Tibial nerve (tissue), 4 donors: ENCODE measurements around the gene FBXW8. TPM values are rescaled to one million over a fixed set of nuclear protein-coding genes. Genes with fewer than 3 reads are reported as not detected.

ENCODE experiments used
- DNase-seq, 2 donors: peaks; one replicate each; pipeline ENCODE4 v3.0.0-alpha.2; 2019; ENCODE audit warnings: low spot score in 2 of 2
- H3K27ac ChIP-seq, 4 donors: fragments of 200-600 bp; sonication (generic) in 3 of 4; one replicate each; pipeline ENCODE4 v1.5.1; 2017 to 2019; ENCODE audit warnings: mild to moderate bottlenecking in 1 of 4
- H3K27me3 ChIP-seq, 2 donors: fragments of 200-600 bp; sonication (generic) in 1 of 2; one replicate each; pipeline versions ENCODE4 v1.5.1 to v1.6.0; 2017 to 2019
- H3K36me3 ChIP-seq, 3 donors: fragments of 200-600 bp; sonication (generic); one replicate each; pipeline ENCODE4 v1.5.1; 2018 to 2019
- H3K4me1 ChIP-seq, 4 donors: fragments of 200-600 bp; sonication (generic) in 3 of 4; one replicate each; pipeline ENCODE4 v1.5.1; 2017 to 2019
- H3K4me3 ChIP-seq, 4 donors: fragments of 200-600 bp; sonication (generic) in 3 of 4; one replicate each; pipeline ENCODE4 v1.5.1; 2017 to 2019; ENCODE audit warnings: mild to moderate bottlenecking in 1 of 4, moderate library complexity in 1 of 4
- H3K9me3 ChIP-seq, 4 donors: fragments of 200-600 bp; sonication (generic) in 3 of 4; one replicate each; pipeline ENCODE4 v1.5.1; 2017 to 2019
- CTCF ChIP-seq, 5 experiments: fragments of 200-600 bp in 3 of 5; fragments of 450-650 bp in 2 of 5; sonication (generic) in 3 of 5; IDR thresholded peaks; one replicate each; pipeline ENCODE4 v1.5.1; 2016 to 2019; ENCODE audit warnings: antibody characterized with exemption in 5 of 5, mild to moderate bottlenecking in 3 of 5, moderate library complexity in 2 of 5
- EP300 ChIP-seq, 2 donors: sonication (generic); formaldehyde crosslinking; IDR thresholded peaks; one replicate each; pipeline ENCODE4 v1.6.1; 2017; ENCODE audit warnings: antibody characterized with exemption in 2 of 2, mild to moderate bottlenecking in 1 of 2
- POLR2A ChIP-seq, 2 donors: fragments of 450-650 bp; IDR thresholded peaks; one replicate each; pipeline ENCODE4 v1.6.1; 2017; ENCODE audit warnings: antibody characterized with exemption in 2 of 2, mild to moderate bottlenecking in 2 of 2, moderate library complexity in 2 of 2
- WGBS, 2 donors: methylation state at CpG; one replicate each; pipeline ENCODE4 v1.1.5; 2018; 5-methylcytosine and 5-hydroxymethylcytosine counted together
- total RNA-seq, 4 donors: library from RNA; depleted of rRNA; stranded (reverse); fragments of >200 nt; gene quantifications; one replicate each; pipeline ENCODE4 v1.1.0, GENCODE V29; 2016

The FBXW8 gene
- total RNA-seq, 4 donors from 2014 or later, result 26.7 to 38.4 (median 29.0) TPM

DNA sequence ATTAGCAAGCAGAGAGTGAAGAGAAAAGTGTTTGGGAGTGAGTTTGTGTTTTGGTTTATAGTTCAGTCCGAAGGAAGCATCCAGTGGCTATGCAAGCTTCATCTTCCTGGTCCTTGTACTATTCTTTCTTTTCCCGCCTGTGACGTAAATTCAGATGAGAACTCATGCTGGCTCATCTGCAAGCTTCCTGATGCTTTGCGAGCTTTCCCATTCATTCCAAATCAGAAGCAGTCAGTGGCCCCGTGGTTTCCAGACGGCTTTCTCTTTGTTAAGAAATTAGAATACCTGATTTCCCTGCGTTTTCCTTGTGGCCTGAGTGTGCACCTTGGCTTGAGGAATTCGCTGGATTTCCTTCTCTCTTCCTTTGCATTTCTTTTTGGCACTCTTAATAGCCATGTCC lies 99.0 kb downstream of the FBXW8 start:
- Histone ChIP-seq H3K36me3 (peaks cover 0 to 89% (median 4%) of the 10 kb centered on the region in 3 donors), H3K27ac (no peak overlapping the region), H3K27me3 (no peaks in the 10 kb centered on the region), H3K4me3 (no peak overlapping the region), H3K4me1 (no peaks in the 10 kb centered on the region), H3K9me3 (peaks cover 0 to 18% (median 7%) of the 10 kb centered on the region in 4 donors)
- no peak for DNase-seq
- WGBS, 2 donors, result 70 to 71% methylated on average over 8 of the region's 8 CpGs
- TF ChIP-seq EP300 (IDR thresholded peaks at IDR 0.05) (no peak), CTCF (IDR thresholded peaks at IDR 0.05) (no peak), POLR2A (IDR thresholded peaks at IDR 0.05) (no peak)

DNA sequence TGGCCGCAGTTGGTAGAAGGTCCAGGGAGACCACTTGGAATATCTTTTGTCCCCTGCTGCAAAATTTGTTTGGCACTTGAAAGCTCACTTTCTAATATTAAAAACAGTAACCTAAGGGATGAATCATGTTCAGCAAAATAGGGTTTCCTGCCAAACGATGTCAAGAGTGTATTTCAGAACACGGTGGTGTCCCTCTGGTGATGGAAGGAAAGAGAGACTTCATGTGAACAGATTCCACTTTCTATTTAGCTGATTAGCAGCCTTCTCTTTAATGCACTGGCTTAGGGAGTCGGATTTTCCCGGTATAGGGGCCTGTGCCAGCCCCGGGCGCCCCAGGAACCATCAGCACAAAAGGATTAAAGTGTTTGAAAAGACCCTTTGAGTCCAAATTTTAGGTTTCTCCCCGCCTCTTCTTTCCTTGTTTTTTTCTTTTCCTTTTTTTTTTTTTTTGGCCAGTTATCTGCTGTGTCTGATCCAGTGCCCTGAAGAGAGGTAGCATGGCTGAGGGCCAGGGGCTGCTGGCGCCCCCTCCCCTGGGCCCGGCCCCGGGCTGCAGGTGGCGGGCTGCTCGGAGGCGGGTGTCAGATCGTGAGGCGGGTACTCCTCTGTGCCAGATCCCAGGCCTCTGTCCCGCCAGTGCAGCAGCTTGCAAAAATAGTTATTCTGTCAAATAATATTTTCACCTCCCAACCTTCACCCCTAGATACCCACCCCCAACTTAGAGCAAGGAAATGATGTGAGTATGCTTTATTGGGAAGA lies 100.1 kb downstream of the FBXW8 start:
- Histone ChIP-seq H3K4me3 (no peak overlapping the region), H3K9me3 (peaks cover 0 to 25% (median 7%) of the 10 kb centered on the region in 4 donors), H3K27me3 (no peaks in the 10 kb centered on the region), H3K27ac (no peak overlapping the region), H3K4me1 (no peaks in the 10 kb centered on the region), H3K36me3 (peaks cover 0 to 89% (median 4%) of the 10 kb centered on the region in 3 donors)
- no peak for DNase-seq
- TF ChIP-seq EP300 (IDR thresholded peaks at IDR 0.05), result no peak
- no peak for TF ChIP-seq POLR2A (IDR thresholded peaks at IDR 0.05)
- no peak for TF ChIP-seq CTCF (IDR thresholded peaks at IDR 0.05)
- 85 to 88% methylated on average over 17 of the region's 17 CpGs for WGBS, 2 donors

GRCh38 chr12:117011988-117012805 lies 101.4 kb downstream of the FBXW8 start:
- peaks cover 0 to 85% (median 4%) of the 10 kb centered on the region in 3 donors for H3K36me3 ChIP-seq
- peaks cover 0 to 25% (median 7%) of the 10 kb centered on the region in 4 donors for H3K9me3 ChIP-seq
- 69 to 72% methylated on average over 4 of the region's 4 CpGs for WGBS, 2 donors
- no peak overlapping the region for H3K27ac ChIP-seq
- TF ChIP-seq CTCF (IDR thresholded peaks at IDR 0.05), result no peak
- TF ChIP-seq EP300 (IDR thresholded peaks at IDR 0.05), result no peak
- no peak for TF ChIP-seq POLR2A (IDR thresholded peaks at IDR 0.05)
- no peak for DNase-seq
- no peaks in the 10 kb centered on the region for H3K27me3 ChIP-seq
- H3K4me3 ChIP-seq, result no peak overlapping the region
- no peaks in the 10 kb centered on the region for H3K4me1 ChIP-seq

- TF ChIP-seq EP300 (IDR thresholded peaks at IDR 0.05) (no peak), CTCF (IDR thresholded peaks at IDR 0.05) (no peak), POLR2A (IDR thresholded peaks at IDR 0.05) (no peak)
- Histone ChIP-seq H3K9me3 (peaks cover 0 to 25% (median 7%) of the 10 kb centered on the region in 4 donors), H3K36me3 (peaks cover 0 to 79% (median 4%) of the 10 kb centered on the region in 3 donors), H3K27me3 (no peaks in the 10 kb centered on the region), H3K4me1 (no peaks in the 10 kb centered on the region), H3K27ac (no peak overlapping the region), H3K4me3 (no peak overlapping the region)
- WGBS, 2 donors, result 71 to 74% methylated on average over 1 of the region's 1 CpG
- no peak for DNase-seq
These were observed 103.0 kb downstream of the FBXW8 start for GRCh38 chr12:117013726-117014125.
